Neural cell (in vitro differentiated cells): ENCODE measurements around the gene GRAP. TPM values are rescaled to one million over a fixed set of nuclear protein-coding genes. Genes with fewer than 3 reads are reported as not detected.

Experiments used
- H2AFZ ChIP-seq: fragments of 200-600, 300-800 bp; sonication (generic), shearing (Covaris generic); 2 replicates; pipeline ENCODE4 v1.6.0; 2014; ENCODE audit warnings: low read depth, mild to moderate bottlenecking, antibody characterized with exemption, low read length, moderate library complexity
- H3F3A ChIP-seq: fragments of 200-600 bp; shearing (Covaris generic); 2 replicates; pipeline ENCODE4 v1.6.1; 2016; ENCODE audit warnings: mild to moderate bottlenecking, moderate library complexity, mixed read lengths, antibody characterized with exemption, low read length; ENCODE audit not compliant: insufficient read depth, poor library complexity, severe bottlenecking
- H3K27ac ChIP-seq: fragments of 200-600, 300-800 bp; sonication (generic), shearing (Covaris generic); 2 replicates; pipeline ENCODE4 v1.5.1; 2014; ENCODE audit warnings: mild to moderate bottlenecking, low read length, moderate library complexity
- H3K27me3 ChIP-seq: fragments of 300-800, 200-600 bp; sonication (generic), shearing (Covaris generic); 2 replicates; pipeline ENCODE4 v1.6.0; 2014; ENCODE audit warnings: mild to moderate bottlenecking, low read depth, low read length, moderate library complexity; ENCODE audit not compliant: insufficient read depth
- H3K36me3 ChIP-seq: fragments of 300-800, 200-600 bp; sonication (generic), shearing (Covaris generic); 2 replicates; pipeline ENCODE4 v1.5.1; 2014; ENCODE audit warnings: mild to moderate bottlenecking, antibody characterized with exemption, low read length, moderate library complexity; ENCODE audit not compliant: insufficient read depth
- H3K4me2 ChIP-seq: fragments of 300-800, 200-600 bp; sonication (generic), shearing (Covaris generic); 2 replicates; pipeline ENCODE4 v1.6.0; 2014; ENCODE audit warnings: mild to moderate bottlenecking, low read length
- H3K4me3 ChIP-seq: fragments of 300-800, 200-600 bp; sonication (generic), shearing (Covaris generic); 2 replicates; pipeline ENCODE4 v1.5.1; 2014; ENCODE audit warnings: mild to moderate bottlenecking, low read length, moderate library complexity
- H3K79me2 ChIP-seq: fragments of 200-600 bp; shearing (Covaris generic); replicated peaks from 2 replicates; pipeline ENCODE4 v1.6.0; 2014; ENCODE audit warnings: mild to moderate bottlenecking, low read length, moderate library complexity; ENCODE audit not compliant: insufficient read depth
- H3K9ac ChIP-seq: fragments of 300-800, 200-600 bp; sonication (generic), shearing (Covaris generic); 2 replicates; pipeline ENCODE4 v1.6.1; 2016; ENCODE audit warnings: mild to moderate bottlenecking, low read length, mixed read lengths
- H3K9me2 ChIP-seq: fragments of 200-600 bp; shearing (Covaris generic); 2 replicates; pipeline ENCODE4 v1.6.1; 2016; ENCODE audit warnings: mild to moderate bottlenecking, low read length, mixed read lengths; ENCODE audit not compliant: insufficient read depth
- H3K9me3 ChIP-seq: fragments of 200-600, 300-800 bp; sonication (generic), shearing (Covaris generic); 2 replicates; pipeline ENCODE4 v1.6.1; 2016; ENCODE audit warnings: mild to moderate bottlenecking, mixed run types, low read length, moderate library complexity, mixed read lengths
- H4K20me1 ChIP-seq: fragments of 200-600 bp; shearing (Covaris generic); 2 replicates; pipeline ENCODE4 v1.6.1; 2016; ENCODE audit warnings: mild to moderate bottlenecking, mixed run types; ENCODE audit not compliant: insufficient read depth
- EP300 ChIP-seq: fragments of 450-650 bp; conservative IDR thresholded peaks from 2 replicates; pipeline ENCODE4 v1.6.1; 2014; ENCODE audit warnings: antibody characterized with exemption, mild to moderate bottlenecking, moderate library complexity; ENCODE audit not compliant: poor library complexity, severe bottlenecking
- EZH2 ChIP-seq: fragments of 200-600, 300-800 bp; shearing (Covaris generic), sonication (generic); IDR thresholded peaks from 2 replicates; pipeline ENCODE4 v1.6.1; 2014; ENCODE audit warnings: antibody characterized with exemption, low read length, borderline replicate concordance, mild to moderate bottlenecking; ENCODE audit not compliant: insufficient read depth, poor library complexity, severe bottlenecking
- POLR2AphosphoS5 ChIP-seq: IDR thresholded peaks from 2 replicates; pipeline ENCODE4 v1.6.1; 2012
- RAD21 ChIP-seq: fragments of 450-650 bp; conservative IDR thresholded peaks from 2 replicates; pipeline ENCODE4 v1.6.1; 2014; ENCODE audit warnings: antibody characterized with exemption, mild to moderate bottlenecking, moderate library complexity
- SMC3 ChIP-seq: fragments of 450-650 bp; conservative IDR thresholded peaks from 2 replicates; pipeline ENCODE4 v1.6.1; 2014; ENCODE audit warnings: antibody characterized with exemption, mild to moderate bottlenecking, moderate library complexity; ENCODE audit not compliant: poor library complexity
- polyA plus RNA-seq: library from polyadenylated mRNA; depleted of rRNA; stranded (reverse); fragments of >200 nt; gene quantifications from 2 replicates; pipeline ENCODE4 v1.2.3, GENCODE V29; 2014
- TF ChIP-seq, protein P1 (sequence below): IDR thresholded peaks from 2 replicates; pipeline ENCODE4 v1.6.1; 2012; ENCODE audit warnings: borderline replicate concordance
- TF ChIP-seq, protein P2 (sequence below): fragments of 450-650 bp; IDR thresholded peaks from 2 replicates; pipeline ENCODE4 v1.5.1; 2014; ENCODE audit warnings: antibody characterized with exemption, mild to moderate bottlenecking, moderate library complexity; ENCODE audit not compliant: poor library complexity, severe bottlenecking

GRAP gene
- polyA plus RNA-seq, 1 donor from 2014 or later = 0.42 TPM

DNA sequence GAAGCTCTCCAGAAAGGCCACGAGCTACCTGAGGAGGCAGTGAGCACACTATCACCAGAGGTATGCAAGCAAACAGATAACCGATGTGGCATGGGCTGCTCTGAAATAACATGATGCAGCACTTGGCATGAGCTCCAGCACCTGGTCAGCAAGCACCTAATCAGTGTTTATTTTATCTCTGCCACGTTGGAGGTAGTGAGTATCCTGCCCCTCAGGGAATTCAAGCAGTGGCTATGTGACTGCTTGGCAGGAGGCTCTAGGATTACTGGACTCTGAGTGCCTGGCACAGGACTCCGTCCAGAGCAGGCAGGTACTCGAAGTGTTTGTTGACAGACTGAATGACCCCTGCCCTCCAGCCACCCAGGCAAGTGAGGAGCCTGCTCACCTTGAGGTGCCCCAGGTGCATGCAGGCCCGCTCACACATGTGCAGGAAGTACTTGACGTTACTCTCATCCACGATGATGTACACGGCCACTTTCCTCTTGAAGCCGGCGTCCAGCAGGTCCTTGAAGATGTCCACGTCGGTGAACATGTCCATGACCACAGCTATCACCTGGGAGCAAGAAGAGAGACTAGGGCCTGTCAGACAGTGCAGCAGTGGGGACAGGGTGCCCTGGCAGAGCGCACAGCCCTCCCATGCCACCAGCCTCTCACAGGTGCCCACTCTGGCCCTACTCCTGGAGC lies 58.8 kb downstream of the GRAP start:
- H4K20me1 ChIP-seq = no peaks in the 10 kb centered on the region
- H3K9me2 ChIP-seq = no peaks in the 10 kb centered on the region
- H3F3A ChIP-seq = no peaks in the 10 kb centered on the region
- TF ChIP-seq SMC3 = no peak
- TF ChIP-seq EP300 = no peak
- TF ChIP-seq, protein P1, sequence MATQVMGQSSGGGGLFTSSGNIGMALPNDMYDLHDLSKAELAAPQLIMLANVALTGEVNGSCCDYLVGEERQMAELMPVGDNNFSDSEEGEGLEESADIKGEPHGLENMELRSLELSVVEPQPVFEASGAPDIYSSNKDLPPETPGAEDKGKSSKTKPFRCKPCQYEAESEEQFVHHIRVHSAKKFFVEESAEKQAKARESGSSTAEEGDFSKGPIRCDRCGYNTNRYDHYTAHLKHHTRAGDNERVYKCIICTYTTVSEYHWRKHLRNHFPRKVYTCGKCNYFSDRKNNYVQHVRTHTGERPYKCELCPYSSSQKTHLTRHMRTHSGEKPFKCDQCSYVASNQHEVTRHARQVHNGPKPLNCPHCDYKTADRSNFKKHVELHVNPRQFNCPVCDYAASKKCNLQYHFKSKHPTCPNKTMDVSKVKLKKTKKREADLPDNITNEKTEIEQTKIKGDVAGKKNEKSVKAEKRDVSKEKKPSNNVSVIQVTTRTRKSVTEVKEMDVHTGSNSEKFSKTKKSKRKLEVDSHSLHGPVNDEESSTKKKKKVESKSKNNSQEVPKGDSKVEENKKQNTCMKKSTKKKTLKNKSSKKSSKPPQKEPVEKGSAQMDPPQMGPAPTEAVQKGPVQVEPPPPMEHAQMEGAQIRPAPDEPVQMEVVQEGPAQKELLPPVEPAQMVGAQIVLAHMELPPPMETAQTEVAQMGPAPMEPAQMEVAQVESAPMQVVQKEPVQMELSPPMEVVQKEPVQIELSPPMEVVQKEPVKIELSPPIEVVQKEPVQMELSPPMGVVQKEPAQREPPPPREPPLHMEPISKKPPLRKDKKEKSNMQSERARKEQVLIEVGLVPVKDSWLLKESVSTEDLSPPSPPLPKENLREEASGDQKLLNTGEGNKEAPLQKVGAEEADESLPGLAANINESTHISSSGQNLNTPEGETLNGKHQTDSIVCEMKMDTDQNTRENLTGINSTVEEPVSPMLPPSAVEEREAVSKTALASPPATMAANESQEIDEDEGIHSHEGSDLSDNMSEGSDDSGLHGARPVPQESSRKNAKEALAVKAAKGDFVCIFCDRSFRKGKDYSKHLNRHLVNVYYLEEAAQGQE = no peak
- TF ChIP-seq RAD21 = no peak
- no peak overlapping the region for H2AFZ ChIP-seq
- H3K79me2 ChIP-seq = no peaks in the 10 kb centered on the region
- no peak overlapping the region for H3K27ac ChIP-seq
- no peak overlapping the region for H3K4me3 ChIP-seq
- H3K9me3 ChIP-seq = no peaks in the 10 kb centered on the region
- H3K36me3 ChIP-seq = no peaks in the 10 kb centered on the region
- H3K27me3 ChIP-seq = no peaks in the 10 kb centered on the region
- no peak overlapping the region for H3K9ac ChIP-seq
- H3K4me2 ChIP-seq = no peak overlapping the region

DNA sequence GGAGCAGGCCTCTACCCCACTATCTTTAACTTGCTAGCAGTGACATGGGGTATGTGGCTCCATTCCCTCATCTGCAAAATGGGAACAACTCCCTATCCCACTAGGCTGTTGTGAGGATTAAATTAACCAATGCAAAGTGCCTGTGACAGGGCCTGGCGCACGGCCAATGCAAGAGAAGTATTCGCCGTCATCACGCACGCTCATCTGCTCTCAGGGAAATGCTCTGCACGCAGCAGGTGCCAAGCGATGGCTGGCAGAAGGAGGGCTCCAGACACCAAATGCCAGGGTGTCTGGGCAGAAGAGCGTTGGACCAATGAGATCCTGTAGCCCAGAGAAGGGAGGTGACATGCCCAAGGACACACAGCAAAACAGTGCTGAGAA lies 59.5 kb downstream of the GRAP start:
- TF ChIP-seq, protein P2, sequence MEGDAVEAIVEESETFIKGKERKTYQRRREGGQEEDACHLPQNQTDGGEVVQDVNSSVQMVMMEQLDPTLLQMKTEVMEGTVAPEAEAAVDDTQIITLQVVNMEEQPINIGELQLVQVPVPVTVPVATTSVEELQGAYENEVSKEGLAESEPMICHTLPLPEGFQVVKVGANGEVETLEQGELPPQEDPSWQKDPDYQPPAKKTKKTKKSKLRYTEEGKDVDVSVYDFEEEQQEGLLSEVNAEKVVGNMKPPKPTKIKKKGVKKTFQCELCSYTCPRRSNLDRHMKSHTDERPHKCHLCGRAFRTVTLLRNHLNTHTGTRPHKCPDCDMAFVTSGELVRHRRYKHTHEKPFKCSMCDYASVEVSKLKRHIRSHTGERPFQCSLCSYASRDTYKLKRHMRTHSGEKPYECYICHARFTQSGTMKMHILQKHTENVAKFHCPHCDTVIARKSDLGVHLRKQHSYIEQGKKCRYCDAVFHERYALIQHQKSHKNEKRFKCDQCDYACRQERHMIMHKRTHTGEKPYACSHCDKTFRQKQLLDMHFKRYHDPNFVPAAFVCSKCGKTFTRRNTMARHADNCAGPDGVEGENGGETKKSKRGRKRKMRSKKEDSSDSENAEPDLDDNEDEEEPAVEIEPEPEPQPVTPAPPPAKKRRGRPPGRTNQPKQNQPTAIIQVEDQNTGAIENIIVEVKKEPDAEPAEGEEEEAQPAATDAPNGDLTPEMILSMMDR = no peak
- TF ChIP-seq POLR2AphosphoS5 (no peak), EZH2 (no peak), SMC3 (no peak), RAD21 (no peak)
- TF ChIP-seq, protein P1 = no peak
- no peaks in the 10 kb centered on the region for H4K20me1 ChIP-seq

More for the DNA sequence above, 59.5 kb downstream of the GRAP start:
- no peak overlapping the region for H3K4me3 ChIP-seq
- no peaks in the 10 kb centered on the region for H3K27me3 ChIP-seq
- no peak overlapping the region for H3K4me2 ChIP-seq
- no peak overlapping the region for H3K9ac ChIP-seq
- no peaks in the 10 kb centered on the region for H3K9me2 ChIP-seq
- H3K27ac ChIP-seq = no peak overlapping the region
- H3K36me3 ChIP-seq = no peaks in the 10 kb centered on the region
- no peaks in the 10 kb centered on the region for H3F3A ChIP-seq
- H2AFZ ChIP-seq = no peak overlapping the region
- no peaks in the 10 kb centered on the region for H3K9me3 ChIP-seq
- no peaks in the 10 kb centered on the region for H3K79me2 ChIP-seq
